HG03439 (cell line): ENCODE results near the gene STXBP5.

ENCODE experiments used
- ATAC-seq: cut with Tn5 transposase; IDR thresholded peaks from one replicate; pipeline ENCODE4 v1.9.1; 2021; ENCODE audit warnings: mild to moderate bottlenecking, moderate library complexity; ENCODE audit not compliant: unreplicated experiment

Gene STXBP5

DNA sequence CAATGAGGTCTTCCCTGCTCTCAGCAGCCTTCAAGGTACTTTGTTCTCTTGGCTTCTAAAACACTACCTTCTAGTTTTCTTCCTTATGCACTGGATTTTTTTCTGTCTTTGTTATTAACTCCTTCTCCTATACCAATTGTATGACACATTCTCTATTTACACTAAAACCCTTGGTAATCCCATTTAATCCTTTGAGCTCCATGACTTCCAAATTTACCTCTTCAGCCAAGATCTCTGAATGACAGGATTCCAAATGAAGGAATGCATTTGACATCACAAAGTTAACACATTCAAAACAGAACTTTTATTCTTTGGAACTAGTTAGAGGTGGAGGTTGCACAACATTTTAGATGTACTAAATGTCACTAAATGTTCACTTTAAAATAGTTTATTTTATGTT lies 217.7 kb downstream of the STXBP5 start:
- no peak for ATAC-seq

DNA sequence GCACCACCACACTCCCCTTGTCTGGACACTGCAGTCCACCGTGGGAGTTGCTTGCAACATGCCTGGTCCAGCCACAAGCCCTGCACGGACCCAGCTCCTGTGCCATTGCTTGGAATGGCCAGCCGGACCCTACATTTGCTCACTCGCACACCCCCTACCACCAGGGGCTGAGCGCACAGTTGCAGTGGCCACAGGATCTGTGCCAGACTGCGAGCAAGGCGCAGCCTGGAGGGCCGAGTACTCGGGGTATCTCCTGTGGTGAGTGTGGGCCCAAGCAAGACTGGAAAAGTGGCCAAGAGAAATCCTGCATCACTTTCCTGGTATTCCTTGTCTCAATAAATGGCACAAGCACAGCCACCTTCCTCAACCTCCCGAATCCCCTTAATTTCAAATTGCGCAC lies 218.9 kb downstream of the STXBP5 start:
- ATAC-seq: no peak

DNA sequence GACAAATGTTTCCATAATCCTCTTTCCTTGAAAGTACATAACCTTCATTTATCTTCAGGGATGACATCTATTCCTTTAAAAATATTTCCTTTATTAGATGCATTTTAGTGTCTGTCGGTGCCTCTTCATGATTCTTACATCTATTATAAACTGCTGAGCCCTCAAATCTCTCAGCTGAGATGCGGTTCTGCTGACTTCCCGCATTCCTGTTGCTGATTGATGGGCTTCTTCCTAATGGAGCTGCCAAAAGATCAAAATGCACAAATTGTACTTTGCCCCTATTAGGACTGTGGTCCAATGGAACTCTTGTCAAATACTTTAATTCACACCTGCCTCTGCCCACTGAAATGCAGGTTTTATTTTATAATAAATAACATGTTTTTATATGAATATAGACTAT lies 225.6 kb downstream of the STXBP5 start:
- ATAC-seq: no peak

DNA sequence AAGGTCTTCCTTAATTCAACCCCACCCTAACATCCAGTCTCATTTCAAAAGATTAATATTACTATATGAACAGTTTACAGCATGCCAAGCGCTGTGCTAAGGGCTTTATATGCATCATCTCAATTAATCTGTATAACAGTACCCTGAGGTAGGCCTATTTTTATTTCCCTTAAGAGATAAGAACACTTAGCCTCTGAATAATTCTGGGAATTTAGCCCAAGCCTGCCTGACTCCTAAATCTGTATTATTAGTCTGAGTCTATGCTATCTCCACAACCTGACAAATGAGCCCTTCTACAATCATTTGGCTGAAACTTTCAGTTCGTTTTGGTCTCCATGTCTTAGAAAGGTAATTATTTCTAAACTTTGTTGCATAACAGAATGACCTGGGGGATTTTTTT lies 226.6 kb downstream of the STXBP5 start:
- ATAC-seq: no peak

DNA sequence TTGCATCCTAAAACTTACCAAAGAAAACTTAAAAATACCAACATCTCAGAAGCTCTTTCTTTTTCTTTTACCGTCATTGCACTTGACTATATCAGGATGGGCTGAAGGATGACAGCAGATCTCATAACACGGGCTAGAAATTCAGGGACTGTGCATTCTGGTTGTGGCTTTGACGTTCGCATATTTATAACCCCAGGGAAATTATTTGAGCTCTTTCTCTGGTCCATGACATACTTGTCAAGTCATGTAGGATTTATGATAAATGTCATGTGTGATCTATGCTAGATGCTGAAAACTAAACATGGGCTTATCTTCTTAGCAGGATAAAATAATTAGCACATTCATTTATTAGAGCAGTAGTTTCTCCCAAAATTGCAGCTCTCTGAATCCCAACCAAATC lies 229.9 kb downstream of the STXBP5 start:
- ATAC-seq: no peak

DNA sequence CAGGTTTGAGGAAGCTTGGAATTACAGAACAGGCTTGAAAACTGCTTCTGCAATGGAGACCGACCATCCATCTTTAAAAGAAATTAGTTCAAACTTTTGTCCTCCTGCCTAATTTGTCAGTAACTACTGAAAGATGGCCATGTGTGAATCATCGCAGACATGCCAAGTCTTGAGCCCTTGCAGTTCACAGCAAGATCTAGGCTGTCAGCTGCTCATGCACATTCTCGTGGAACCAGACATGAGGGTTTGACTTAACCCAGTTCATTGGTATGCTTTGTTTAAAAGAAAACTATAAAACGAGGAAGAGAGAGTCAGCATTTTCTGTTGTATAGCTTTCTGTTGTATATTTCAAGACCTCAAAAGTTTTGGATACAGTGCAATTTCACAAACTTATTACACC lies 230.3 kb downstream of the STXBP5 start:
- ATAC-seq: no peak

DNA sequence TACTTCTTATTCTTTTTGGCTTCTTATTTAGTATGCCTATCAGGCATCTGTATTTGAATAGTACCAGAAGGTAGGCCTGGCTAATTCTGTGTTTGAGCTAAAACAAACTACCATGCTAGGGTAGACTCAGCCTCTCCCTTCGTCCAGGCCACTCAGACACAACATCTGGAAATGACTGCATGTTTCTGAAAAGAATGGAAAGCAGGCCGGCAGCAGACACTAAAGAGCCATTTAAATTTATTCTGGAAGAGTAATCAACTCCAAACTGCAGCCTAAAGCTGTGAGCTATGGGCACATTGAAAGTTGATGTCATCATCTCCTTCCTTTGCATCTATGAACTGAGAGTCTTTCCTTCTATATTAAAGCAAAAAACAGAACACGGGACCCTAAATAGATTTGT lies 233.4 kb downstream of the STXBP5 start:
- ATAC-seq: no peak

DNA sequence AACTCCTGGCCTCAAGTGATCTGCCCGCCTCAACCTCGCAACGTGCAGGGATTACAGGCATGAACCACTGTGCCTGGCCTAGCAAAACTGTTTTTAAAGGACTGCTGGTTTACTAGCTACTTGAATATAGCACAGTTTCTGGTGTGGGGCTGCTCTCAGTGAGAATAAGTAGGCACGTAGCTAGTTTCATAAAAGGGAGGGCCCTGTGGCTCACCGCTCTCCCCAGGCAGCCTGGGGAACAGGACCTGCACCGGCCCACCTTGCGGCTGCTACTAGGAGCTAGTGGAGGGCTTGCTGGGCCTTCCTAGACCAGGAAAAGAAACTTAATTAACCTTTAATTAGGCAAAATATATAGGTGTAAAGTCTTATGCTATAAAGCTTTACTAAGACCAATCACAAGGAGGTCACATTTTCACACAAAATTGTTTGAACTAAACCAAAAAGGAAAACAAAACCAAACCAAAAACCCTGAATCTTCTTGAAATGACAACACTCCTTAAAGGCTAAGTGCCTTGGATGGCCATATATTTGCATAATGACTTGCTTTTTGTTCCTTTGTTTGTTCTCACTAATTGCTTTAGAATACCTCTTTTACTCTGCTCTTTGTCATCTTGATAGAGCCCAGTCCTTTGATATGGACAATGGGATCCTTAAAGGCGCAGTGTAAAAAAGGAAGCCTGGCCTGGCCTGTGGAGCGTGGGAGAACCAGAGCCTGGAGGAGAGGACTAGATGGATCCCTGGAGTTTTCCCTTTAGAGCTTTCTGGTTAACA lies 234.7 kb downstream of the STXBP5 start:
- peak; percentile 82 for ATAC-seq
